ENCODE results near the gene CCR5AS.

CCR5AS gene

DNA sequence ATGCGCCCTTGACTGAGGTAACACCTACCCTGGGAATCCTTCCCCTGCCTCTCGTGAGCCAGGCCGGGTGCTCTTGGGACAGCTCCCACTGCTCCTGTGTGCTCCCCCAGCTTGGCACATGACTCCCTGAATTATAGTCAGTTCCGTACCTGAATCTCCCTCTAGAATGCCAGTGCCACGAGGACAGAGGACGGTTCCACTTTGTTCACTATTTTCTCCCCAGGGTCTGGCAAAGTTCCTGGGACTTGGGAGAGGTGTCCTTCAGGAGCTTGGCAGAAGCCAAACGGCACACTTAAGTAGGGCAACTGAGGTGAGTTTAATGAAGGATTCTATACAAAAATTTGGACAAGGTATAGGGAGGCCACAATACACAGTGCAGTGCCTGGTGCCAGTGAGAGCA, 9.8 kb downstream of the CCR5AS start (continued):
- TF ChIP-seq EZH2 (IDR thresholded peaks at IDR 0.05; ENCODE audit: low read depth, unreplicated experiment): no peak
- no peak for TF ChIP-seq NANOG (IDR thresholded peaks at IDR 0.05; ENCODE audit: borderline replicate concordance)
- no peak for TF ChIP-seq ZNF114 (CRISPR knock-in tag; IDR thresholded peaks at IDR 0.05)
- no peak for TF ChIP-seq ZNF331 (CRISPR knock-in tag; IDR thresholded peaks at IDR 0.05; ENCODE audit: low read depth)
- TF ChIP-seq STAT1 (IDR thresholded peaks at IDR 0.05; ENCODE audit: unreplicated experiment): no peak
- TF ChIP-seq, protein P1, sequence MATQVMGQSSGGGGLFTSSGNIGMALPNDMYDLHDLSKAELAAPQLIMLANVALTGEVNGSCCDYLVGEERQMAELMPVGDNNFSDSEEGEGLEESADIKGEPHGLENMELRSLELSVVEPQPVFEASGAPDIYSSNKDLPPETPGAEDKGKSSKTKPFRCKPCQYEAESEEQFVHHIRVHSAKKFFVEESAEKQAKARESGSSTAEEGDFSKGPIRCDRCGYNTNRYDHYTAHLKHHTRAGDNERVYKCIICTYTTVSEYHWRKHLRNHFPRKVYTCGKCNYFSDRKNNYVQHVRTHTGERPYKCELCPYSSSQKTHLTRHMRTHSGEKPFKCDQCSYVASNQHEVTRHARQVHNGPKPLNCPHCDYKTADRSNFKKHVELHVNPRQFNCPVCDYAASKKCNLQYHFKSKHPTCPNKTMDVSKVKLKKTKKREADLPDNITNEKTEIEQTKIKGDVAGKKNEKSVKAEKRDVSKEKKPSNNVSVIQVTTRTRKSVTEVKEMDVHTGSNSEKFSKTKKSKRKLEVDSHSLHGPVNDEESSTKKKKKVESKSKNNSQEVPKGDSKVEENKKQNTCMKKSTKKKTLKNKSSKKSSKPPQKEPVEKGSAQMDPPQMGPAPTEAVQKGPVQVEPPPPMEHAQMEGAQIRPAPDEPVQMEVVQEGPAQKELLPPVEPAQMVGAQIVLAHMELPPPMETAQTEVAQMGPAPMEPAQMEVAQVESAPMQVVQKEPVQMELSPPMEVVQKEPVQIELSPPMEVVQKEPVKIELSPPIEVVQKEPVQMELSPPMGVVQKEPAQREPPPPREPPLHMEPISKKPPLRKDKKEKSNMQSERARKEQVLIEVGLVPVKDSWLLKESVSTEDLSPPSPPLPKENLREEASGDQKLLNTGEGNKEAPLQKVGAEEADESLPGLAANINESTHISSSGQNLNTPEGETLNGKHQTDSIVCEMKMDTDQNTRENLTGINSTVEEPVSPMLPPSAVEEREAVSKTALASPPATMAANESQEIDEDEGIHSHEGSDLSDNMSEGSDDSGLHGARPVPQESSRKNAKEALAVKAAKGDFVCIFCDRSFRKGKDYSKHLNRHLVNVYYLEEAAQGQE (IDR thresholded peaks at IDR 0.05; ENCODE audit: unreplicated experiment): no peak
- no peak for TF ChIP-seq CREB1 (CRISPR knock-in tag; IDR thresholded peaks at IDR 0.05; ENCODE audit: low read depth)
- TF ChIP-seq, protein P2, sequence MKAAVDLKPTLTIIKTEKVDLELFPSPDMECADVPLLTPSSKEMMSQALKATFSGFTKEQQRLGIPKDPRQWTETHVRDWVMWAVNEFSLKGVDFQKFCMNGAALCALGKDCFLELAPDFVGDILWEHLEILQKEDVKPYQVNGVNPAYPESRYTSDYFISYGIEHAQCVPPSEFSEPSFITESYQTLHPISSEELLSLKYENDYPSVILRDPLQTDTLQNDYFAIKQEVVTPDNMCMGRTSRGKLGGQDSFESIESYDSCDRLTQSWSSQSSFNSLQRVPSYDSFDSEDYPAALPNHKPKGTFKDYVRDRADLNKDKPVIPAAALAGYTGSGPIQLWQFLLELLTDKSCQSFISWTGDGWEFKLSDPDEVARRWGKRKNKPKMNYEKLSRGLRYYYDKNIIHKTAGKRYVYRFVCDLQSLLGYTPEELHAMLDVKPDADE (IDR thresholded peaks at IDR 0.05): no peak

DNA sequence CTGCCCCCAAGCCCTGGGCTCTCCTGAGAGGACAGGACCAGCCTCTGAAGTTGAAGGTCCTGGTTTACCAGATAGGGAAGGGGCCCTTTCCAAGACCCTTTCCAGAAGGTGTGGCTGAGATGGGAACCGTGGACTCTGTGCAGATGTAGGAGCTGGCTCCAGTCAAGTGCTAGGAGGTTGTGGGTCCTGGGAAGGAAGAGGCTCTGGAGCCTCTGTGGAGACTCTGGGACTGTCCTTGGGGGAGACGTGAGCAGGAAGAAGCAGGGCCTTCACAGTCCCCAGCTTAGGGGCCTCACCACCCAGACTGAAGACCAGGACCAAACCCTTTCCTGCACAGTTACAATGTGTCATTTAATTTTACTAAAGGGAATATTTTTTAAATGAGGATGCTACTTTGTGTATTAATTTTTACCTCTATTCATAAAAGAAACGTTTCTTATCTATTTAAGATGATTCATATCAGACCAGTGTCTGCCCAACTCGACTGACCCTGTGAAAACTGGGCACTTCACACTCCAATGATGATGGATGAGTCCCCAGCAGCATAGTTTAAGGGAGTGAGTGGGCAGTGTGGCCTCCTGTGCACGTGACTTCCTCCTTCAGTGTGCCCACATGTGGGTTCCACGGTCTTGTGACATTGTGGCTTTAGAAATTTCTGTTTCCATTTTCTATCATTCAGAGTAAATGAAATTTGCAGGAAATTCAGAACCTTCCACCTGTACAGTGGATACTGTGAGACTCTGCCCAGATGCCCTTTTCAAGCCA, 10.9 kb downstream of the CCR5AS start:
- Mint-ChIP-seq H3K36me3 (ENCODE audit: low read depth) (no peaks in the 10 kb centered on the region), H3K4me3 (no peak overlapping the region), H3K4me1 (peaks cover 19% of the 10 kb centered on the region), H3K9me3 (no peaks in the 10 kb centered on the region), H3K27ac (no peak overlapping the region), H3K27me3 (ENCODE audit: insufficient read depth, low read depth, poor library complexity) (peaks cover 11% of the 10 kb centered on the region)
- Histone ChIP-seq H3K4me3 (no peak overlapping the region), H2AFZ (no peak overlapping the region), H3F3A (replicated peaks; ENCODE audit: low read depth) (no peaks in the 10 kb centered on the region), H3K9me2 (ENCODE audit: insufficient read depth) (peaks cover 27% of the 10 kb centered on the region; the same call in 1 of the 2 replicates), H3K27ac (ENCODE audit: low read depth) (no peak overlapping the region), H3K27me3 (ENCODE audit: insufficient read depth) (no peaks in the 10 kb centered on the region), H3K36me3 (ENCODE audit: insufficient read depth) (no peaks in the 10 kb centered on the region), H4K20me1 (replicated peaks; ENCODE audit: insufficient read depth) (no peaks in the 10 kb centered on the region), H3K4me2 (no peak overlapping the region), H3K4me1 (ENCODE audit: insufficient read depth) (peaks cover 11% of the 10 kb centered on the region; the same call in 1 of the 2 replicates), H3K79me2 (replicated peaks; ENCODE audit: insufficient read depth) (no peaks in the 10 kb centered on the region)
- TF ChIP-seq JUNB (IDR thresholded peaks at IDR 0.05; ENCODE audit: unreplicated experiment) (no peak), ZNF114 (CRISPR knock-in tag; IDR thresholded peaks at IDR 0.05) (no peak), EZH2 (IDR thresholded peaks at IDR 0.05; ENCODE audit: low read depth, unreplicated experiment) (no peak), POLR2AphosphoS5 (IDR thresholded peaks at IDR 0.05; ENCODE audit: low read depth) (no peak), EZH2phosphoT487 (IDR thresholded peaks at IDR 0.05; ENCODE audit: unreplicated experiment) (no peak), NANOG (IDR thresholded peaks at IDR 0.05; ENCODE audit: borderline replicate concordance) (no peak)
- TF ChIP-seq, protein P3, sequence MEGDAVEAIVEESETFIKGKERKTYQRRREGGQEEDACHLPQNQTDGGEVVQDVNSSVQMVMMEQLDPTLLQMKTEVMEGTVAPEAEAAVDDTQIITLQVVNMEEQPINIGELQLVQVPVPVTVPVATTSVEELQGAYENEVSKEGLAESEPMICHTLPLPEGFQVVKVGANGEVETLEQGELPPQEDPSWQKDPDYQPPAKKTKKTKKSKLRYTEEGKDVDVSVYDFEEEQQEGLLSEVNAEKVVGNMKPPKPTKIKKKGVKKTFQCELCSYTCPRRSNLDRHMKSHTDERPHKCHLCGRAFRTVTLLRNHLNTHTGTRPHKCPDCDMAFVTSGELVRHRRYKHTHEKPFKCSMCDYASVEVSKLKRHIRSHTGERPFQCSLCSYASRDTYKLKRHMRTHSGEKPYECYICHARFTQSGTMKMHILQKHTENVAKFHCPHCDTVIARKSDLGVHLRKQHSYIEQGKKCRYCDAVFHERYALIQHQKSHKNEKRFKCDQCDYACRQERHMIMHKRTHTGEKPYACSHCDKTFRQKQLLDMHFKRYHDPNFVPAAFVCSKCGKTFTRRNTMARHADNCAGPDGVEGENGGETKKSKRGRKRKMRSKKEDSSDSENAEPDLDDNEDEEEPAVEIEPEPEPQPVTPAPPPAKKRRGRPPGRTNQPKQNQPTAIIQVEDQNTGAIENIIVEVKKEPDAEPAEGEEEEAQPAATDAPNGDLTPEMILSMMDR (conservative IDR thresholded peaks at IDR 0.05; ENCODE audit: low read depth in 2 of 2): no peak
- TF ChIP-seq, protein P2 (IDR thresholded peaks at IDR 0.05): no peak
- DNase-seq (ENCODE audit: low spot score) (no peak), ATAC-seq (no peak)

All from GM23338 (cell line).